ENCODE measurements around the gene INHBA. TPM values are rescaled to one million over a fixed set of nuclear protein-coding genes. Genes with fewer than 3 reads are reported as not detected.

INHBA gene
- polyA plus RNA-seq, 1 donor from 2014 or later = 0.19 TPM

DNA sequence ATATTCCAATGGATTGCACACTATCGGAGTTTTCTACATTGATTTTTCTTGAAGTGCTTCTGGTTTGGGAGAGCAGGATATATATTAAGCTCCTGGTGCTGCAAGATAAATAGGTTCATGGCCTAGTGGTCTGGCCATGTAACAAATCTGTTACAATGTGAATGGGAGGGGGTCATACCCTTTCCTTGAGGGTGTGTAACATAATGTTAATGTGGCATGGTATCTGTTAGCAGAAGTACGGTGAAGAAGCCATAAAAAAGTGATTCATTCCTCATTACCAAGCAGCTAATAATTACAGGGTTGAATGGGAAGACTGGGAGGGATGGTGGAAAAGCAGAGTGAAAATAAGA is 61.2 kb downstream of the INHBA start:
- Histone ChIP-seq H3K79me2 (replicated peaks; ENCODE audit: insufficient read depth, low read length) (no peaks in the 10 kb centered on the region), H3K36me3 (ENCODE audit: insufficient read depth, low read length) (no peaks in the 10 kb centered on the region), H3K9ac (ENCODE audit: low read length) (no peak overlapping the region), H3K9me2 (ENCODE audit: insufficient read depth, low read length) (no peaks in the 10 kb centered on the region), H2AFZ (ENCODE audit: low read depth, low read length) (no peak overlapping the region), H3K27ac (ENCODE audit: low read length) (no peak overlapping the region), H3K9me3 (ENCODE audit: low read length) (no peaks in the 10 kb centered on the region), H3K4me2 (ENCODE audit: low read length) (no peak overlapping the region), H4K20me1 (ENCODE audit: insufficient read depth) (no peaks in the 10 kb centered on the region), H3K4me3 (ENCODE audit: low read length) (no peak overlapping the region), H3K27me3 (ENCODE audit: insufficient read depth, low read depth, low read length) (no peaks in the 10 kb centered on the region), H3F3A (ENCODE audit: insufficient read depth, low read length, poor library complexity, severe bottlenecking) (no peaks in the 10 kb centered on the region)
- TF ChIP-seq, protein P1, sequence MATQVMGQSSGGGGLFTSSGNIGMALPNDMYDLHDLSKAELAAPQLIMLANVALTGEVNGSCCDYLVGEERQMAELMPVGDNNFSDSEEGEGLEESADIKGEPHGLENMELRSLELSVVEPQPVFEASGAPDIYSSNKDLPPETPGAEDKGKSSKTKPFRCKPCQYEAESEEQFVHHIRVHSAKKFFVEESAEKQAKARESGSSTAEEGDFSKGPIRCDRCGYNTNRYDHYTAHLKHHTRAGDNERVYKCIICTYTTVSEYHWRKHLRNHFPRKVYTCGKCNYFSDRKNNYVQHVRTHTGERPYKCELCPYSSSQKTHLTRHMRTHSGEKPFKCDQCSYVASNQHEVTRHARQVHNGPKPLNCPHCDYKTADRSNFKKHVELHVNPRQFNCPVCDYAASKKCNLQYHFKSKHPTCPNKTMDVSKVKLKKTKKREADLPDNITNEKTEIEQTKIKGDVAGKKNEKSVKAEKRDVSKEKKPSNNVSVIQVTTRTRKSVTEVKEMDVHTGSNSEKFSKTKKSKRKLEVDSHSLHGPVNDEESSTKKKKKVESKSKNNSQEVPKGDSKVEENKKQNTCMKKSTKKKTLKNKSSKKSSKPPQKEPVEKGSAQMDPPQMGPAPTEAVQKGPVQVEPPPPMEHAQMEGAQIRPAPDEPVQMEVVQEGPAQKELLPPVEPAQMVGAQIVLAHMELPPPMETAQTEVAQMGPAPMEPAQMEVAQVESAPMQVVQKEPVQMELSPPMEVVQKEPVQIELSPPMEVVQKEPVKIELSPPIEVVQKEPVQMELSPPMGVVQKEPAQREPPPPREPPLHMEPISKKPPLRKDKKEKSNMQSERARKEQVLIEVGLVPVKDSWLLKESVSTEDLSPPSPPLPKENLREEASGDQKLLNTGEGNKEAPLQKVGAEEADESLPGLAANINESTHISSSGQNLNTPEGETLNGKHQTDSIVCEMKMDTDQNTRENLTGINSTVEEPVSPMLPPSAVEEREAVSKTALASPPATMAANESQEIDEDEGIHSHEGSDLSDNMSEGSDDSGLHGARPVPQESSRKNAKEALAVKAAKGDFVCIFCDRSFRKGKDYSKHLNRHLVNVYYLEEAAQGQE (IDR thresholded peaks at IDR 0.05; ENCODE audit: borderline replicate concordance) = no peak
- no peak for TF ChIP-seq TAF1 (IDR thresholded peaks at IDR 0.05; ENCODE audit: low read depth)
- TF ChIP-seq, protein P2, sequence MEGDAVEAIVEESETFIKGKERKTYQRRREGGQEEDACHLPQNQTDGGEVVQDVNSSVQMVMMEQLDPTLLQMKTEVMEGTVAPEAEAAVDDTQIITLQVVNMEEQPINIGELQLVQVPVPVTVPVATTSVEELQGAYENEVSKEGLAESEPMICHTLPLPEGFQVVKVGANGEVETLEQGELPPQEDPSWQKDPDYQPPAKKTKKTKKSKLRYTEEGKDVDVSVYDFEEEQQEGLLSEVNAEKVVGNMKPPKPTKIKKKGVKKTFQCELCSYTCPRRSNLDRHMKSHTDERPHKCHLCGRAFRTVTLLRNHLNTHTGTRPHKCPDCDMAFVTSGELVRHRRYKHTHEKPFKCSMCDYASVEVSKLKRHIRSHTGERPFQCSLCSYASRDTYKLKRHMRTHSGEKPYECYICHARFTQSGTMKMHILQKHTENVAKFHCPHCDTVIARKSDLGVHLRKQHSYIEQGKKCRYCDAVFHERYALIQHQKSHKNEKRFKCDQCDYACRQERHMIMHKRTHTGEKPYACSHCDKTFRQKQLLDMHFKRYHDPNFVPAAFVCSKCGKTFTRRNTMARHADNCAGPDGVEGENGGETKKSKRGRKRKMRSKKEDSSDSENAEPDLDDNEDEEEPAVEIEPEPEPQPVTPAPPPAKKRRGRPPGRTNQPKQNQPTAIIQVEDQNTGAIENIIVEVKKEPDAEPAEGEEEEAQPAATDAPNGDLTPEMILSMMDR (IDR thresholded peaks at IDR 0.05; ENCODE audit: poor library complexity, severe bottlenecking) = no peak
- TF ChIP-seq EP300 (conservative IDR thresholded peaks at IDR 0.05; ENCODE audit: poor library complexity, severe bottlenecking) = no peak
- TF ChIP-seq RAD21 (conservative IDR thresholded peaks at IDR 0.05) = no peak
- no peak for TF ChIP-seq EZH2 (IDR thresholded peaks at IDR 0.05; ENCODE audit: borderline replicate concordance, insufficient read depth, low read length, poor library complexity, severe bottlenecking)
- no peak for TF ChIP-seq SMC3 (conservative IDR thresholded peaks at IDR 0.05; ENCODE audit: poor library complexity)
- no peak for TF ChIP-seq POLR2AphosphoS5 (IDR thresholded peaks at IDR 0.05)

DNA sequence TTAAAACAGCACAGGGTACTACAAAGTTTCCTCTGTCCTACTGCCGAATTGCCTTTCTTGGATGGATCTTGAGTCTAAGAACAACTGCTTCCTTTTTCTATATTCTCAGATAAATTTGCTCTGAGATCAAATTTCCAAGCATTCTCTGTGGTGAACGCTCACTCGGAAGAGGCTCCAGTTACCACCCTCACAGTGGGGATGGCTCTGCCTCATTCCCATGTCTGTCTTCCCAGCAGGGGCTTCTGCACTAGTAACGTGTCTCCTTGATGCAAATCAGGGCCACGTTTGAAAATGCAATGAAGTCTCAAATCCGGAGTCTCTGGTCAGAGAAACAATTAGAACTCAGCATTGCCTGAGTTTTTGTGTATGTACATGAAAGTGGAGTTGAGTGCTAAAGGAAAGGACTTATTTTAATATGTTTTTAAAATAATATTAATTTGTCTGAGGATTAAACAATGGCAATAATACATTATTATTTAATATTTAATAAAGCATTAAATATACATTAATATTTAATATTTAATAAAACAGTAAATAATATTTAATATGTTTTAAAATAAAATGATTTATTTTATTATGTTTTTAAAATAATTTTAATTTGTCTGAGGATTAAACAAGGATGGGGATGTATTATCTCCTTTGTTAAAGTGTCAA is 61.8 kb downstream of the INHBA start:
- no peak for TF ChIP-seq RAD21 (conservative IDR thresholded peaks at IDR 0.05)
- TF ChIP-seq TAF1 (IDR thresholded peaks at IDR 0.05; ENCODE audit: low read depth) = no peak
- TF ChIP-seq, protein P2 (IDR thresholded peaks at IDR 0.05; ENCODE audit: poor library complexity, severe bottlenecking) = no peak
- TF ChIP-seq, protein P1 (IDR thresholded peaks at IDR 0.05; ENCODE audit: borderline replicate concordance) = no peak
- no peak for TF ChIP-seq POLR2AphosphoS5 (IDR thresholded peaks at IDR 0.05)
- TF ChIP-seq EZH2 (IDR thresholded peaks at IDR 0.05; ENCODE audit: borderline replicate concordance, insufficient read depth, low read length, poor library complexity, severe bottlenecking) = no peak
- no peak for TF ChIP-seq EP300 (conservative IDR thresholded peaks at IDR 0.05; ENCODE audit: poor library complexity, severe bottlenecking)
- no peak for TF ChIP-seq MXI1 (conservative IDR thresholded peaks at IDR 0.05; ENCODE audit: poor library complexity, severe bottlenecking)
- no peak for TF ChIP-seq SMC3 (conservative IDR thresholded peaks at IDR 0.05; ENCODE audit: poor library complexity)
- Histone ChIP-seq H3K36me3 (ENCODE audit: insufficient read depth, low read length) (no peaks in the 10 kb centered on the region), H3K4me3 (ENCODE audit: low read length) (no peak overlapping the region), H3K27ac (ENCODE audit: low read length) (no peak overlapping the region), H3K79me2 (replicated peaks; ENCODE audit: insufficient read depth, low read length) (no peaks in the 10 kb centered on the region), H3K9me3 (ENCODE audit: low read length) (no peaks in the 10 kb centered on the region), H3K4me2 (ENCODE audit: low read length) (no peak overlapping the region), H3K27me3 (ENCODE audit: insufficient read depth, low read depth, low read length) (no peaks in the 10 kb centered on the region), H3F3A (ENCODE audit: insufficient read depth, low read length, poor library complexity, severe bottlenecking) (no peaks in the 10 kb centered on the region), H4K20me1 (ENCODE audit: insufficient read depth) (no peaks in the 10 kb centered on the region), H2AFZ (ENCODE audit: low read depth, low read length) (no peak overlapping the region), H3K9ac (ENCODE audit: low read length) (no peak overlapping the region), H3K9me2 (ENCODE audit: insufficient read depth, low read length) (no peaks in the 10 kb centered on the region)

All from neural cell (in vitro differentiated cells).